Gastrocnemius medialis (tissue), 4 donors: ENCODE data around the gene TCF12. TPM values are rescaled to one million over a fixed set of nuclear protein-coding genes. Genes with fewer than 3 reads are reported as not detected.
"Not testable (repeated sequence)": the region's sequence is repeated elsewhere in the genome, so short reads cannot be mapped to it uniquely, and the experiment has no call there.

Experiments
- ATAC-seq, 2 donors: fragments of 150-250 bp; one replicate each; pipeline ENCODE4 v1.9.1; 2016
- DNase-seq, 2 donors: peaks; one replicate each; pipeline ENCODE4 v3.0.0-alpha.2; 2019
- H3K27ac ChIP-seq, 4 donors: fragments of 200-600 bp; sonication (generic); 1 replicate in 1 of 4; 2 replicates in 3 of 4; pipeline ENCODE4 v1.5.1; 2016 to 2018; ENCODE audit warnings: mild to moderate bottlenecking in 2 of 4, moderate library complexity in 1 of 4
- H3K27me3 ChIP-seq, 3 donors: fragments of 200-600 bp; sonication (generic) in 2 of 3; 1 replicate in 1 of 3; 2 replicates in 2 of 3; pipeline versions ENCODE4 v1.5.1 to v1.6.0; 2016 to 2019; ENCODE audit warnings: mild to moderate bottlenecking in 1 of 3, moderate library complexity in 1 of 3
- H3K36me3 ChIP-seq, 2 donors: fragments of 200-600 bp; sonication (generic) in 1 of 2; one replicate each; pipeline ENCODE4 v1.5.1; 2017 to 2018
- H3K4me1 ChIP-seq, 2 donors: fragments of 200-600 bp; sonication (generic) in 1 of 2; one replicate each; pipeline ENCODE4 v1.5.1; 2016 to 2017; ENCODE audit warnings: mild to moderate bottlenecking in 2 of 2
- H3K4me3 ChIP-seq, 4 donors: fragments of 200-600 bp; sonication (generic) in 3 of 4; 1 replicate in 1 of 4; 2 replicates in 3 of 4; pipeline ENCODE4 v1.5.1; 2016 to 2019; ENCODE audit warnings: mild to moderate bottlenecking in 2 of 4
- H3K9me3 ChIP-seq, 3 donors: fragments of 200-600 bp; sonication (generic) in 2 of 3; 1 replicate in 1 of 3; 2 replicates in 2 of 3; pipeline ENCODE4 v1.5.1; 2016 to 2019
- POLR2A ChIP-seq, 2 donors: fragments of 450-650 bp; IDR thresholded peaks; one replicate each; pipeline ENCODE4 v1.6.1; 2017; ENCODE audit warnings: antibody characterized with exemption in 2 of 2, mild to moderate bottlenecking in 2 of 2, moderate library complexity in 2 of 2
- in situ Hi-C, 4 donors: fragments of 200-750 bp; cut with MboI; loops; one replicate each; pipeline versions ENCODE4 v1.15.0 to v1.8.0; 2017; ENCODE audit warnings: low sequenced_read_pairs in 4 of 4
- intact Hi-C: fragments of 100-400 bp; cut with DNase I; formaldehyde crosslinking; loops from one replicate; pipeline ENCODE4 v1.15.1; 2023; ENCODE audit warnings: low total_unique reads
- total RNA-seq, 4 donors: library from RNA; depleted of rRNA; stranded (reverse); fragments of >200 nt; gene quantifications; one replicate each; pipeline versions ENCODE4 v1.1.0 to v1.2.3, GENCODE V29; 2016
- TF ChIP-seq, protein P1 (sequence below), 5 experiments: fragments of 450-650 bp in 3 of 5; fragments of 200-600 bp in 2 of 5; sonication (generic) in 2 of 5; IDR thresholded peaks in 4 of 5; conservative IDR thresholded peaks in 1 of 5; 1 replicate in 4 of 5; 2 replicates in 1 of 5; pipeline ENCODE4 v1.5.1; 2016 to 2019; ENCODE audit warnings: antibody characterized with exemption in 5 of 5, mild to moderate bottlenecking in 3 of 5, moderate library complexity in 3 of 5

Gene TCF12
- total RNA-seq, 4 donors from 2014 or later = 34.9 to 63.0 (median 51.4) TPM

DNA sequence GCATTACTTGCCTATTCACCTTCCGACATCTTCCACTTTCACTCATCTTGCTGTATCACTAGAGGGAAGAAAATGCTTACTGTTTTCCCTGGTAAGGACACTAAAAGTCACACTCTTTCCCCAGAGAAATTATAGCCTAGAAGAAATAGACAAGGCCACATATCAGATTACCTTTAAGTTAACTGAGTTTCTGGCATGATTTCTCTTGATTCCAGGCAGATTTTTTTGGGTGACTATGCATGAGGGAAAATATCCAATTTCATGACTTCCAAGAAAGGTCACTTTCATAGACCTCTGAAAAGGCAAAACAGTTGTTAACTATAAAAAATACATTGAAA lies 30.3 kb downstream of the TCF12 start:
- Histone ChIP-seq H3K4me1 (peaks cover 15 to 24% of the 10 kb centered on the region in 2 donors), H3K27ac (no peak overlapping the region), H3K36me3 (peaks cover 0 to 5% of the 10 kb centered on the region in 2 donors), H3K27me3 (no peaks in the 10 kb centered on the region), H3K4me3 (no peak overlapping the region), H3K9me3 (no peaks in the 10 kb centered on the region)
- intact Hi-C loops (no loop called here), in situ Hi-C loops (no loop called here)
- DNase-seq (no peak), ATAC-seq (no peak)
- TF ChIP-seq, protein P1, sequence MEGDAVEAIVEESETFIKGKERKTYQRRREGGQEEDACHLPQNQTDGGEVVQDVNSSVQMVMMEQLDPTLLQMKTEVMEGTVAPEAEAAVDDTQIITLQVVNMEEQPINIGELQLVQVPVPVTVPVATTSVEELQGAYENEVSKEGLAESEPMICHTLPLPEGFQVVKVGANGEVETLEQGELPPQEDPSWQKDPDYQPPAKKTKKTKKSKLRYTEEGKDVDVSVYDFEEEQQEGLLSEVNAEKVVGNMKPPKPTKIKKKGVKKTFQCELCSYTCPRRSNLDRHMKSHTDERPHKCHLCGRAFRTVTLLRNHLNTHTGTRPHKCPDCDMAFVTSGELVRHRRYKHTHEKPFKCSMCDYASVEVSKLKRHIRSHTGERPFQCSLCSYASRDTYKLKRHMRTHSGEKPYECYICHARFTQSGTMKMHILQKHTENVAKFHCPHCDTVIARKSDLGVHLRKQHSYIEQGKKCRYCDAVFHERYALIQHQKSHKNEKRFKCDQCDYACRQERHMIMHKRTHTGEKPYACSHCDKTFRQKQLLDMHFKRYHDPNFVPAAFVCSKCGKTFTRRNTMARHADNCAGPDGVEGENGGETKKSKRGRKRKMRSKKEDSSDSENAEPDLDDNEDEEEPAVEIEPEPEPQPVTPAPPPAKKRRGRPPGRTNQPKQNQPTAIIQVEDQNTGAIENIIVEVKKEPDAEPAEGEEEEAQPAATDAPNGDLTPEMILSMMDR (IDR thresholded peaks at IDR 0.05 in 4 of 5, conservative IDR thresholded peaks at IDR 0.05 in 1 of 5) = no peak
- no peak for TF ChIP-seq POLR2A (IDR thresholded peaks at IDR 0.05)

DNA sequence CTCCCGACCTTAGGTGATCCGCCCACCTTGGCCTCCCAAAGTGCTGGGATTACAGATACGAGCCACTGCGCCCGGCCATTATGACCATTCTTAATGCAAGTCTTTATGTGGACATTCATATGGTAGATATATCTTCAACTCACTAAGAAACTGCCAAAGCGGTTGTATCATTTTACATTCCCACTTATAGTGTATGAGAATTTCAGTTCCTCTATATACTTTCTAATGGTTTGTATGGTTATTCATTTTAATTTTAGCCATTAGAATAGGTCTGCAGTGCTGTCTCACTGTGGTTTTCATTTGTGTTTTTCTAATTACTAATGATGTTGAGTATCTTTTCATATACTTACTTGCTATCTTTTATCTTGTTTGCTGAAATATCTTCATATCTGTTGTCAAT lies 32.5 kb downstream of the TCF12 start:
- Histone ChIP-seq H3K36me3 (no peaks in the 10 kb centered on the region), H3K27me3 (no peaks in the 10 kb centered on the region), H3K27ac (no peak overlapping the region), H3K4me1 (peaks cover 14 to 18% of the 10 kb centered on the region in 2 donors), H3K9me3 (no peaks in the 10 kb centered on the region), H3K4me3 (no peak overlapping the region)
- in situ Hi-C loops (no loop called here), intact Hi-C loops (no loop called here)
- TF ChIP-seq, protein P1 (IDR thresholded peaks at IDR 0.05 in 4 of 5, conservative IDR thresholded peaks at IDR 0.05 in 1 of 5) = no peak
- DNase-seq (no peak), ATAC-seq (no peak)

- H3K27ac ChIP-seq = no peak overlapping the region
- H3K9me3 ChIP-seq = no peaks in the 10 kb centered on the region
- no peak for DNase-seq
- no peak for ATAC-seq
- H3K36me3 ChIP-seq = no peaks in the 10 kb centered on the region
- intact Hi-C loops = no loop called here
- H3K4me3 ChIP-seq = no peak overlapping the region
- in situ Hi-C loops = no loop called here
- TF ChIP-seq, protein P1 (IDR thresholded peaks at IDR 0.05 in 4 of 5, conservative IDR thresholded peaks at IDR 0.05 in 1 of 5) = no peak
- no peak for TF ChIP-seq POLR2A (IDR thresholded peaks at IDR 0.05)
- peaks cover 6 to 12% of the 10 kb centered on the region in 2 donors for H3K4me1 ChIP-seq
- H3K27me3 ChIP-seq = no peaks in the 10 kb centered on the region
Observed at GRCh38 chr15:56953790-56954189, 35.3 kb downstream of the TCF12 start.

DNA sequence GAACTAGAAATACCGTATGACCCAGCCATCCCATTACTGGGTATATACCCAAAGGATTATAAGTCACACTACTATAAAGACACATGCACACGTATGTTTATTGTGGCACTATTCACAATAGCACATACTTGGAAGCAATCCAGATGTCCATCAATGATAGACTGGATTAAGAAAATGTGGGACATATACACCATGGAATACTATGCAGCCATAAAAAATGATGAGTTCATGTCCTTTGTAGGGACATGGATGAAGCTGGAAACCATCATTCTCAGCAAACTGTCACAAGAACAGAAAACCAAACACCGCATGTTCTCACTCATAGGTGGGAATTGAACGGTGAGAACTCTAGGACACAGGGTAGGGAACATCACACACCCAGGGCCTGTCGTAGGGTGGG lies 36.6 kb downstream of the TCF12 start:
- H3K4me1 ChIP-seq, H3K27ac ChIP-seq, H3K27me3 ChIP-seq, H3K9me3 ChIP-seq, intact Hi-C loops, H3K36me3 ChIP-seq, ATAC-seq, DNase-seq, in situ Hi-C loops, H3K4me3 ChIP-seq: not testable (repeated sequence)

DNA sequence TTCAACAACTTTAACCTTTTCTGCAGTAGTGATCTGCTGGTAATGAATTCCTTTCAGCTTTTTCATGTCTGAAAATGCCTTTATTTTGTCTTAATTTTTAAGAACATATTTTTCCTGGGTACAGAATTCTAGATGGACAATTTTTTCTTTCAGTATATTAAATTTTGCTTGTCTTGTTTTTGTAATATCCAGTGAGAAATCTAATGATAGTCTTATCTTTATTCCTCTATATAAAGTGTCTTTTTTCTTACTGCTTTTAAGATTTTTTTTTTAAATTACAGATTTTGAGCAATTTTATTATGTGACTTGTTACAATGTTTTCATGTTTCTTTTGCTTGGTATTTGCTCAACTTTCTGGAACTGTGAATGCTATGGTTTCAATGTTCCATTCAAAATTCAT lies 38.1 kb downstream of the TCF12 start:
- DNase-seq = no peak
- intact Hi-C loops = no loop called here
- Histone ChIP-seq H3K36me3 (no peaks in the 10 kb centered on the region), H3K27ac (no peak overlapping the region), H3K4me1 (peaks cover 0 to 4% of the 10 kb centered on the region in 2 donors), H3K4me3 (no peak overlapping the region), H3K9me3 (no peaks in the 10 kb centered on the region), H3K27me3 (no peaks in the 10 kb centered on the region)
- in situ Hi-C loops = no loop called here
- TF ChIP-seq, protein P1 (IDR thresholded peaks at IDR 0.05 in 4 of 5, conservative IDR thresholded peaks at IDR 0.05 in 1 of 5) = no peak
- no peak for ATAC-seq
